Measurements from ENCODE around the gene MTOR.

Gene MTOR

GRCh38 chr1:11238311-11238710 is 24.0 kb downstream of the MTOR start:
- H3K4me2 ChIP-seq (ENCODE audit: low read depth, low read length), result no peak overlapping the region
- no peak overlapping the region for H3K27ac ChIP-seq (ENCODE audit: low read length)
- no peaks in the 10 kb centered on the region for H3K4me1 ChIP-seq (ENCODE audit: low read length)
- no peaks in the 10 kb centered on the region for H3K79me2 ChIP-seq (ENCODE audit: low read length)
- TF ChIP-seq, protein P1, sequence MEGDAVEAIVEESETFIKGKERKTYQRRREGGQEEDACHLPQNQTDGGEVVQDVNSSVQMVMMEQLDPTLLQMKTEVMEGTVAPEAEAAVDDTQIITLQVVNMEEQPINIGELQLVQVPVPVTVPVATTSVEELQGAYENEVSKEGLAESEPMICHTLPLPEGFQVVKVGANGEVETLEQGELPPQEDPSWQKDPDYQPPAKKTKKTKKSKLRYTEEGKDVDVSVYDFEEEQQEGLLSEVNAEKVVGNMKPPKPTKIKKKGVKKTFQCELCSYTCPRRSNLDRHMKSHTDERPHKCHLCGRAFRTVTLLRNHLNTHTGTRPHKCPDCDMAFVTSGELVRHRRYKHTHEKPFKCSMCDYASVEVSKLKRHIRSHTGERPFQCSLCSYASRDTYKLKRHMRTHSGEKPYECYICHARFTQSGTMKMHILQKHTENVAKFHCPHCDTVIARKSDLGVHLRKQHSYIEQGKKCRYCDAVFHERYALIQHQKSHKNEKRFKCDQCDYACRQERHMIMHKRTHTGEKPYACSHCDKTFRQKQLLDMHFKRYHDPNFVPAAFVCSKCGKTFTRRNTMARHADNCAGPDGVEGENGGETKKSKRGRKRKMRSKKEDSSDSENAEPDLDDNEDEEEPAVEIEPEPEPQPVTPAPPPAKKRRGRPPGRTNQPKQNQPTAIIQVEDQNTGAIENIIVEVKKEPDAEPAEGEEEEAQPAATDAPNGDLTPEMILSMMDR (IDR thresholded peaks at IDR 0.05; ENCODE audit: low read length), result no peak
- TF ChIP-seq EZH2 (optimal IDR thresholded peaks at IDR 0.05; ENCODE audit: low read depth, low read length) (no peak), EZH2phosphoT487 (IDR thresholded peaks at IDR 0.05; ENCODE audit: low read length) (no peak)
- no peaks in the 10 kb centered on the region for H3K9me3 ChIP-seq (replicated peaks; ENCODE audit: insufficient read depth, low read length)
- no peak overlapping the region for H3K4me3 ChIP-seq (ENCODE audit: low read length)
- H3F3A ChIP-seq (ENCODE audit: insufficient read depth, low read length), result no peaks in the 10 kb centered on the region
- H3K9ac ChIP-seq (ENCODE audit: low read length), result no peak overlapping the region
- no peaks in the 10 kb centered on the region for H3K27me3 ChIP-seq (replicated peaks; ENCODE audit: insufficient read depth, low read length)
- DNase-seq, result no peak
- no peaks in the 10 kb centered on the region for H3K9me2 ChIP-seq (replicated peaks; ENCODE audit: insufficient read depth, low read length)
- 0 out of 2 replicates have a peak, but pooled peaks cover 3% of the 10 kb centered on the region for H4K20me1 ChIP-seq (ENCODE audit: insufficient read depth, low read length)
- peaks cover 3% of the 10 kb centered on the region; the same call in 1 of the 2 replicates for H3K36me3 ChIP-seq (replicated peaks; ENCODE audit: insufficient read depth, low read length)
- no peak overlapping the region for H2AFZ ChIP-seq (ENCODE audit: low read length)

DNA sequence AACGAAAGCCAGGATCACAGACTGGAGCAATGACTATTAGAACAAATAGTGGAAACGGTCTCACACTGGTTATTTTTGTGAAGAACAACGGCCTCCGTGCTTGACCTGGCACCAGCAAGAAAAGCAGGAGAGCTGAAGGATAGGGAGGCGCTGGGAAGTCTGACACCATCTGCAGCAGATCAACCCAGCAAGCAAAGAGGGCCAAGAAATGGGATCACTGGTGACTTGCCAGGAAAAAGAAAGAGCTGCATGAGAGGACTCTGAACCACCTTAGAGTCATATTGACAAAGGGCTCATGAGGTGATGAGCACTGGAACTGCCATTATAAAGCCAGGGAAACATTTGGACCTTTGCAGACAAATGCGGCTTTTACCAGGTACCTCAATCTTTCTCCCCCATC is 25.0 kb downstream of the MTOR start:
- Histone ChIP-seq H3K9ac (ENCODE audit: low read length) (no peak overlapping the region), H3K4me3 (ENCODE audit: low read length) (no peak overlapping the region), H3K27me3 (replicated peaks; ENCODE audit: insufficient read depth, low read length) (no peaks in the 10 kb centered on the region), H3K36me3 (replicated peaks; ENCODE audit: insufficient read depth, low read length) (peaks cover 3% of the 10 kb centered on the region; the same call in 1 of the 2 replicates), H2AFZ (ENCODE audit: low read length) (no peak overlapping the region), H3K79me2 (ENCODE audit: low read length) (no peaks in the 10 kb centered on the region), H3K4me1 (ENCODE audit: low read length) (no peaks in the 10 kb centered on the region), H3K27ac (ENCODE audit: low read length) (no peak overlapping the region), H3K9me2 (replicated peaks; ENCODE audit: insufficient read depth, low read length) (no peaks in the 10 kb centered on the region), H4K20me1 (ENCODE audit: insufficient read depth, low read length) (0 out of 2 replicates have a peak, but pooled peaks cover 3% of the 10 kb centered on the region), H3K4me2 (ENCODE audit: low read depth, low read length) (no peak overlapping the region), H3F3A (ENCODE audit: insufficient read depth, low read length) (no peaks in the 10 kb centered on the region), H3K9me3 (replicated peaks; ENCODE audit: insufficient read depth, low read length) (no peaks in the 10 kb centered on the region)
- DNase-seq, result no peak
- no peak for TF ChIP-seq EZH2 (optimal IDR thresholded peaks at IDR 0.05; ENCODE audit: low read depth, low read length)
- no peak for TF ChIP-seq EZH2phosphoT487 (IDR thresholded peaks at IDR 0.05; ENCODE audit: low read length)
- TF ChIP-seq, protein P1 (IDR thresholded peaks at IDR 0.05; ENCODE audit: low read length), result no peak

GRCh38 chr1:11233208-11233607 is 29.1 kb downstream of the MTOR start:
- Histone ChIP-seq H3K4me3 (ENCODE audit: low read length) (no peak overlapping the region), H3K4me2 (ENCODE audit: low read depth, low read length) (no peak overlapping the region), H3K4me1 (ENCODE audit: low read length) (no peaks in the 10 kb centered on the region; the same call in 1 of the 2 replicates), H2AFZ (ENCODE audit: low read length) (no peak overlapping the region), H3K9me3 (replicated peaks; ENCODE audit: insufficient read depth, low read length) (no peaks in the 10 kb centered on the region), H3F3A (ENCODE audit: insufficient read depth, low read length) (0 out of 2 replicates have a peak, but pooled peaks cover 3% of the 10 kb centered on the region), H3K36me3 (replicated peaks; ENCODE audit: insufficient read depth, low read length) (no peaks in the 10 kb centered on the region; the same call in 1 of the 2 replicates), H4K20me1 (ENCODE audit: insufficient read depth, low read length) (no peaks in the 10 kb centered on the region), H3K9ac (ENCODE audit: low read length) (no peak overlapping the region), H3K27ac (ENCODE audit: low read length) (no peak overlapping the region), H3K79me2 (ENCODE audit: low read length) (no peaks in the 10 kb centered on the region), H3K27me3 (replicated peaks; ENCODE audit: insufficient read depth, low read length) (no peaks in the 10 kb centered on the region), H3K9me2 (replicated peaks; ENCODE audit: insufficient read depth, low read length) (no peaks in the 10 kb centered on the region)
- TF ChIP-seq, protein P1 (IDR thresholded peaks at IDR 0.05; ENCODE audit: low read length), result no peak
- TF ChIP-seq EZH2phosphoT487 (IDR thresholded peaks at IDR 0.05; ENCODE audit: low read length), result no peak
- no peak for TF ChIP-seq EZH2 (optimal IDR thresholded peaks at IDR 0.05; ENCODE audit: low read depth, low read length)
- no peak for DNase-seq
